Measurements from ENCODE around the gene FBXW8.

DNA sequence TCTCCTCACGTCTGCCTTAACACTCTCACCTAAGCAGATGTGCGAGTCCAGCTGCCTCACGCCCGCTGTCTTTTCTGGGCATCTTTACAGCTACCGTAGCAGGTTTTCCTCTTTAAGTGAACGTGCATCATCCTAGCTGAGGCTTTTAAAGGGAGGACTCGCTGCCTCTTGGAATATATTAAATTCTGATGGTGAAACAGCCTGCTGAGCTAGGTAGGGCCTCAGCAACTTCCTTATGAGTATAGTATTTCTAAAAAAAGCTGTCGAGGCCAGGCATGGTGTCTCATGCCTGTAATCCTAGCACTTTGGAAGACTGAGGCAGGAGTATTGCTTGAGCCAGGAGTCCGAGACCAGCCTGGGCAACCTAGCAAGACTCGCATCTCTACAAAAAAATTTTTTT, 156.3 kb downstream of the FBXW8 start:
- no peak for TF ChIP-seq POLR2A (IDR thresholded peaks at IDR 0.05; ENCODE audit: low read length)
- TF ChIP-seq GATA1 (IDR thresholded peaks at IDR 0.05; ENCODE audit: low read depth, low read length): no peak
